ENCODE measurements around the gene NUMBL. TPM values are rescaled to one million over a fixed set of nuclear protein-coding genes. Genes with fewer than 3 reads are reported as not detected.
A peak's percentile ranks its signal among the peaks of the same experiment; 100 is the strongest.

NUMBL gene
- total and polyA plus RNA-seq, 2 of the 4 experiments (the other 2 are of a cell fraction): 6.3 to 29.0 TPM

- TF ChIP-seq MXI1 (IDR thresholded peaks at IDR 0.05; ENCODE audit: borderline replicate concordance, low read depth, low read length): no peak
Measured at GRCh38 chr19:40633207-40633606, 57.2 kb downstream of the NUMBL start (continued).

GRCh38 chr19:40632311-40633036 lies 58.0 kb downstream of the NUMBL start:
- POLR2A ChIA-PET (ENCODE audit: unreplicated experiment): no interaction called here
- H3K4me1 ChIP-seq (ENCODE audit: control insufficient read depth, insufficient read depth, low read length): peaks cover 14% of the 10 kb centered on the region
- intact Hi-C loops (cut with micrococcal nuclease): loop anchor here (1.0 kb wide), 2 partner anchors 17 to 29 kb away; no protein-coding TSS in a partner anchor
- TF ChIP-seq RCOR1 (IDR thresholded peaks at IDR 0.05; ENCODE audit: insufficient replicate concordance, low read length): no peak
- TF ChIP-seq, protein P1, sequence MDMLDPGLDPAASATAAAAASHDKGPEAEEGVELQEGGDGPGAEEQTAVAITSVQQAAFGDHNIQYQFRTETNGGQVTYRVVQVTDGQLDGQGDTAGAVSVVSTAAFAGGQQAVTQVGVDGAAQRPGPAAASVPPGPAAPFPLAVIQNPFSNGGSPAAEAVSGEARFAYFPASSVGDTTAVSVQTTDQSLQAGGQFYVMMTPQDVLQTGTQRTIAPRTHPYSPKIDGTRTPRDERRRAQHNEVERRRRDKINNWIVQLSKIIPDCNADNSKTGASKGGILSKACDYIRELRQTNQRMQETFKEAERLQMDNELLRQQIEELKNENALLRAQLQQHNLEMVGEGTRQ (IDR thresholded peaks at IDR 0.05; ENCODE audit: low read depth, low read length): no peak
- TF ChIP-seq ELK1 (IDR thresholded peaks at IDR 0.05; ENCODE audit: borderline replicate concordance, low read depth, low read length): no peak
- TF ChIP-seq MAZ (IDR thresholded peaks at IDR 0.05; ENCODE audit: borderline replicate concordance, low read depth, low read length): no peak
- TF ChIP-seq CEBPB (IDR thresholded peaks at IDR 0.05; ENCODE audit: low read depth, low read length): no peak
- no peak for TF ChIP-seq RAD21 (IDR thresholded peaks at IDR 0.05; ENCODE audit: low read length)
- no peak for TF ChIP-seq NFE2L2 (IDR thresholded peaks at IDR 0.05; ENCODE audit: low read depth, low read length)
- TF ChIP-seq RFX5 (IDR thresholded peaks at IDR 0.05; ENCODE audit: low read depth, low read length): no peak
- TF ChIP-seq, protein P2, sequence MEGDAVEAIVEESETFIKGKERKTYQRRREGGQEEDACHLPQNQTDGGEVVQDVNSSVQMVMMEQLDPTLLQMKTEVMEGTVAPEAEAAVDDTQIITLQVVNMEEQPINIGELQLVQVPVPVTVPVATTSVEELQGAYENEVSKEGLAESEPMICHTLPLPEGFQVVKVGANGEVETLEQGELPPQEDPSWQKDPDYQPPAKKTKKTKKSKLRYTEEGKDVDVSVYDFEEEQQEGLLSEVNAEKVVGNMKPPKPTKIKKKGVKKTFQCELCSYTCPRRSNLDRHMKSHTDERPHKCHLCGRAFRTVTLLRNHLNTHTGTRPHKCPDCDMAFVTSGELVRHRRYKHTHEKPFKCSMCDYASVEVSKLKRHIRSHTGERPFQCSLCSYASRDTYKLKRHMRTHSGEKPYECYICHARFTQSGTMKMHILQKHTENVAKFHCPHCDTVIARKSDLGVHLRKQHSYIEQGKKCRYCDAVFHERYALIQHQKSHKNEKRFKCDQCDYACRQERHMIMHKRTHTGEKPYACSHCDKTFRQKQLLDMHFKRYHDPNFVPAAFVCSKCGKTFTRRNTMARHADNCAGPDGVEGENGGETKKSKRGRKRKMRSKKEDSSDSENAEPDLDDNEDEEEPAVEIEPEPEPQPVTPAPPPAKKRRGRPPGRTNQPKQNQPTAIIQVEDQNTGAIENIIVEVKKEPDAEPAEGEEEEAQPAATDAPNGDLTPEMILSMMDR (conservative IDR thresholded peaks at IDR 0.05; ENCODE audit: low read depth, low read length): no peak
- no peak for TF ChIP-seq POLR2A (IDR thresholded peaks at IDR 0.05; ENCODE audit: low read depth, low read length)

More at GRCh38 chr19:40632311-40633036, 58.0 kb downstream of the NUMBL start:
- Histone ChIP-seq H4K5ac (ENCODE audit: low read depth, low read length) (peak overlapping the region; percentile 36), H2BK120ac (ENCODE audit: low read depth, low read length) (peak overlapping the region; percentile 83), H2BK15ac (ENCODE audit: low read depth, low read length) (peak overlapping the region; percentile 75; the same call in 1 of the 3 replicates), H3K23ac (ENCODE audit: low read depth, low read length) (peak overlapping the region; percentile 53; the same call in 1 of the 2 replicates), H3K9ac (ENCODE audit: low read depth, low read length) (0 out of 2 replicates have a peak overlapping the region, but pooled peaks have one; percentile 25), H2AK5ac (ENCODE audit: low read depth, low read length) (peak overlapping the region; percentile 98; the same call in 1 of the 2 replicates), H4K20me1 (ENCODE audit: insufficient read depth, low read length) (no peaks in the 10 kb centered on the region), H3K4ac (ENCODE audit: low read depth, low read length) (peak overlapping the region; percentile 84), H3K27me3 (ENCODE audit: control insufficient read depth, insufficient read depth, low read length) (no peaks in the 10 kb centered on the region), H2AK9ac (replicated peaks; ENCODE audit: low read depth, low read length, poor library complexity) (peak overlapping the region; percentile 29), H3K9me1 (ENCODE audit: insufficient read depth, low read length) (peaks cover 18% of the 10 kb centered on the region), H3K9me3 (ENCODE audit: control insufficient read depth, insufficient read depth, low read length) (no peaks in the 10 kb centered on the region), H3K36me3 (ENCODE audit: control insufficient read depth, insufficient read depth, low read length) (peaks cover 25% of the 10 kb centered on the region; the same call in 1 of the 2 replicates), H3K27ac (ENCODE audit: insufficient read depth, low read length) (peak overlapping the region; percentile 89), H3K4me3 (ENCODE audit: insufficient read depth, low read depth, low read length) (no peak overlapping the region), H2AFZ (replicated peaks; ENCODE audit: low read length, poor library complexity) (peak overlapping the region; percentile 6), H2BK5ac (ENCODE audit: low read depth, low read length, poor library complexity, severe bottlenecking) (peak overlapping the region; percentile 30), H3K18ac (ENCODE audit: low read depth, low read length) (peak overlapping the region; percentile 46), H4K8ac (ENCODE audit: low read depth in 2 of 2, low read length in 2 of 2) (peak overlapping the region; percentile 7 to 10; a peak in 2 of 4 replicates), H3K14ac (replicated peaks; ENCODE audit: low read depth, low read length) (0 out of 2 replicates have a peak overlapping the region, but pooled peaks have one; percentile 78), H2BK20ac (ENCODE audit: low read depth, low read length) (peak overlapping the region; percentile 60), H3K79me1 (ENCODE audit: low read depth in 1 of 2, low read length in 2 of 2) (0 out of 4 replicates have a peak, but pooled peaks cover 0 to 3% of the 10 kb centered on the region in 2 experiments), H3K56ac (ENCODE audit: extremely low read depth, insufficient read depth, low read length) (no peak overlapping the region; the same call in 1 of the 2 replicates), H3K4me2 (ENCODE audit: low read depth, low read length) (no peak overlapping the region), H4K91ac (ENCODE audit: insufficient read depth, low read depth, low read length) (peak overlapping the region; percentile 67)
- DNase-seq (no peak), ATAC-seq (ENCODE audit: low read depth) (no peak)
- BruUV-seq (replicated peaks): no TSS peak
- 60% methylated on average over 2 of the region's 3 CpGs; no CpG with 5 or more reads in 1 of the 2 experiments for WGBS, 2 experiments (ENCODE audit: extremely low coverage in 2 of 2, insufficient read length in 1 of 2)
- dilution Hi-C loops (cut with HindIII; ENCODE audit: low sequenced_read_pairs, unreplicated experiment): no loop called here
- in situ Hi-C loops (cut with MboI; ENCODE audit: low sequenced_read_pairs): no loop called here
- CTCF ChIA-PET: interaction anchor here (2.4 to 3.6 kb wide), 3 partner anchors 12 to 168 kb away, joined by 10 to 34 read pairs (median 32); no protein-coding TSS in a partner anchor
